Uterus (tissue), 4 donors: Measurements from ENCODE around the gene KCNK13. TPM values are rescaled to one million over a fixed set of nuclear protein-coding genes. Genes with fewer than 3 reads are reported as not detected.

Experiments
- DNase-seq, 2 donors: peaks; one replicate each; pipeline ENCODE4 v3.0.0-alpha.2; 2019 to 2020
- H3K27ac ChIP-seq, 2 donors: fragments of 200-600 bp; sonication (generic); 1 replicate in 1 of 2; 2 replicates in 1 of 2; pipeline ENCODE4 v1.5.1; 2016 to 2018
- H3K27me3 ChIP-seq, 2 donors: fragments of 200-600 bp; sonication (generic); one replicate each; pipeline ENCODE4 v1.5.1; 2018 to 2019; ENCODE audit warnings: control low read depth in 1 of 2
- H3K36me3 ChIP-seq, 2 donors: fragments of 200-600 bp; sonication (generic); one replicate each; pipeline ENCODE4 v1.5.1; 2019; ENCODE audit warnings: control low read depth in 1 of 2
- H3K4me1 ChIP-seq, 2 donors: fragments of 200-600 bp; sonication (generic); one replicate each; pipeline ENCODE4 v1.5.1; 2018 to 2019; ENCODE audit warnings: control low read depth in 1 of 2
- H3K4me3 ChIP-seq, 2 donors: fragments of 200-600 bp; sonication (generic); 1 replicate in 1 of 2; 2 replicates in 1 of 2; pipeline ENCODE4 v1.5.1; 2018 to 2019; ENCODE audit warnings: mild to moderate bottlenecking in 1 of 2
- H3K9me3 ChIP-seq, 2 donors: fragments of 200-600 bp; sonication (generic); one replicate each; pipeline ENCODE4 v1.5.1; 2019; ENCODE audit warnings: control low read depth in 1 of 2
- CTCF ChIP-seq, 4 experiments: fragments of 200-600 bp in 2 of 4; fragments of 450-650 bp in 2 of 4; sonication (generic) in 2 of 4; IDR thresholded peaks; one replicate each; pipeline ENCODE4 v1.5.1; 2016 to 2019; ENCODE audit warnings: antibody characterized with exemption in 4 of 4, mild to moderate bottlenecking in 2 of 4, moderate library complexity in 1 of 4
- POLR2A ChIP-seq, 2 donors: fragments of 450-650 bp; IDR thresholded peaks; one replicate each; pipeline ENCODE4 v1.6.1; 2016; ENCODE audit warnings: antibody characterized with exemption in 2 of 2, mild to moderate bottlenecking in 1 of 2, moderate library complexity in 1 of 2
- intact Hi-C: fragments of 100-400 bp; cut with DNase I; formaldehyde crosslinking; loops from one replicate; pipeline ENCODE4 v1.15.1; 2023; ENCODE audit warnings: low total_unique reads
- total RNA-seq, 4 donors: library from RNA; depleted of rRNA in 3 of 4; stranded (reverse); fragments of >200 nt in 3 of 4; gene quantifications; one replicate each; pipeline versions ENCODE4 v1.1.0 to v1.2.4, GENCODE V29; 2014 to 2023
- donor health status: DM: yes; HTN: yes; CAD: no.

Gene KCNK13
- total RNA-seq, 4 donors from 2014 or later: 0.14 TPM; not detected in 3

- DNase-seq: no peak
- Histone ChIP-seq H3K27me3 (no peaks in the 10 kb centered on the region), H3K4me3 (no peak overlapping the region), H3K4me1 (no peaks in the 10 kb centered on the region), H3K9me3 (no peaks in the 10 kb centered on the region), H3K36me3 (no peaks in the 10 kb centered on the region), H3K27ac (no peak overlapping the region)
- TF ChIP-seq CTCF (IDR thresholded peaks at IDR 0.05) (no peak), POLR2A (IDR thresholded peaks at IDR 0.05) (no peak)
- intact Hi-C loops: no loop called here
These were observed 34.0 kb upstream of the KCNK13 start for GRCh38 chr14:90027842-90028241.

- no peaks in the 10 kb centered on the region for H3K9me3 ChIP-seq
- H3K4me3 ChIP-seq: no peak overlapping the region
- no peak for TF ChIP-seq POLR2A (IDR thresholded peaks at IDR 0.05)
- no peak for TF ChIP-seq CTCF (IDR thresholded peaks at IDR 0.05)
- intact Hi-C loops: no loop called here
- no peaks in the 10 kb centered on the region for H3K4me1 ChIP-seq
- no peaks in the 10 kb centered on the region for H3K27me3 ChIP-seq
- no peak for DNase-seq
- H3K36me3 ChIP-seq: no peaks in the 10 kb centered on the region
- no peak overlapping the region for H3K27ac ChIP-seq
These were observed 27.6 kb upstream of the KCNK13 start for GRCh38 chr14:90034156-90034555.

- no peaks in the 10 kb centered on the region for H3K27me3 ChIP-seq
- no peak for TF ChIP-seq CTCF (IDR thresholded peaks at IDR 0.05)
- TF ChIP-seq POLR2A (IDR thresholded peaks at IDR 0.05): no peak
- no peaks in the 10 kb centered on the region for H3K4me1 ChIP-seq
- no peaks in the 10 kb centered on the region for H3K36me3 ChIP-seq
- H3K4me3 ChIP-seq: no peak overlapping the region
- no peaks in the 10 kb centered on the region for H3K9me3 ChIP-seq
- H3K27ac ChIP-seq: no peak overlapping the region
- intact Hi-C loops: no loop called here
- no peak for DNase-seq
These were observed 26.8 kb upstream of the KCNK13 start for GRCh38 chr14:90034835-90035525.

GRCh38 chr14:90039253-90040010 lies 22.4 kb upstream of the KCNK13 start:
- no peaks in the 10 kb centered on the region for H3K36me3 ChIP-seq

More at GRCh38 chr14:90039253-90040010, 22.4 kb upstream of the KCNK13 start:
- H3K27ac ChIP-seq: no peak overlapping the region
- no peak overlapping the region for H3K4me3 ChIP-seq
- no peak for TF ChIP-seq CTCF (IDR thresholded peaks at IDR 0.05)
- TF ChIP-seq POLR2A (IDR thresholded peaks at IDR 0.05): no peak
- intact Hi-C loops: no loop called here
- H3K27me3 ChIP-seq: no peaks in the 10 kb centered on the region
- H3K9me3 ChIP-seq: no peaks in the 10 kb centered on the region
- no peaks in the 10 kb centered on the region for H3K4me1 ChIP-seq
- no peak for DNase-seq
